ENCODE data around the gene PXYLP1.

- TF ChIP-seq, protein P1, sequence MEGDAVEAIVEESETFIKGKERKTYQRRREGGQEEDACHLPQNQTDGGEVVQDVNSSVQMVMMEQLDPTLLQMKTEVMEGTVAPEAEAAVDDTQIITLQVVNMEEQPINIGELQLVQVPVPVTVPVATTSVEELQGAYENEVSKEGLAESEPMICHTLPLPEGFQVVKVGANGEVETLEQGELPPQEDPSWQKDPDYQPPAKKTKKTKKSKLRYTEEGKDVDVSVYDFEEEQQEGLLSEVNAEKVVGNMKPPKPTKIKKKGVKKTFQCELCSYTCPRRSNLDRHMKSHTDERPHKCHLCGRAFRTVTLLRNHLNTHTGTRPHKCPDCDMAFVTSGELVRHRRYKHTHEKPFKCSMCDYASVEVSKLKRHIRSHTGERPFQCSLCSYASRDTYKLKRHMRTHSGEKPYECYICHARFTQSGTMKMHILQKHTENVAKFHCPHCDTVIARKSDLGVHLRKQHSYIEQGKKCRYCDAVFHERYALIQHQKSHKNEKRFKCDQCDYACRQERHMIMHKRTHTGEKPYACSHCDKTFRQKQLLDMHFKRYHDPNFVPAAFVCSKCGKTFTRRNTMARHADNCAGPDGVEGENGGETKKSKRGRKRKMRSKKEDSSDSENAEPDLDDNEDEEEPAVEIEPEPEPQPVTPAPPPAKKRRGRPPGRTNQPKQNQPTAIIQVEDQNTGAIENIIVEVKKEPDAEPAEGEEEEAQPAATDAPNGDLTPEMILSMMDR (conservative IDR thresholded peaks at IDR 0.05; ENCODE audit: low read depth, low read length), result no peak
- TF ChIP-seq EZH2 (IDR thresholded peaks at IDR 0.05; ENCODE audit: borderline replicate concordance, low read depth, low read length, poor library complexity, severe bottlenecking), result no peak
These were observed 15.3 kb downstream of the PXYLP1 start for GRCh38 chr3:141246958-141247301.

Data from A673 (cell line).